ENCODE data around the gene QRICH1. TPM values are rescaled to one million over a fixed set of nuclear protein-coding genes. Genes with fewer than 3 reads are reported as not detected.

QRICH1 gene
- total RNA-seq, 1 donor, result 75.3 TPM

- DNase-seq (ENCODE audit: low read depth), result peak; percentile 84
- TF ChIP-seq CTCF (IDR thresholded peaks at IDR 0.05; ENCODE audit: insufficient read depth, low read length), result peak; percentile 7
- peak within 1 kb of the TSS; percentile 92 for H3K4me3 ChIP-seq (ENCODE audit: low read depth, low read length)
Measured at GRCh38 chr3:49132437-49133225, 38.8 kb upstream of the QRICH1 start, which contains the start of gene LAMB2. Gene LAMB2 (minus strand): TSS chr3:49133050. CDS start chr3:49132867, 183 bp downstream.

GRCh38 chr3:49132073-49132436 is 38.2 kb upstream of the QRICH1 start:
- TF ChIP-seq CTCF (IDR thresholded peaks at IDR 0.05; ENCODE audit: insufficient read depth, low read length), result no peak
- H3K4me3 ChIP-seq (ENCODE audit: low read depth, low read length), result peak overlapping the region; percentile 92
- no peak for DNase-seq (ENCODE audit: low read depth)

- no peak for DNase-seq (ENCODE audit: low read depth)
- TF ChIP-seq CTCF (IDR thresholded peaks at IDR 0.05; ENCODE audit: insufficient read depth, low read length), result no peak
- peak overlapping the region; percentile 92 for H3K4me3 ChIP-seq (ENCODE audit: low read depth, low read length)
Measured at GRCh38 chr3:49131576-49131975, 37.7 kb upstream of the QRICH1 start.

- TF ChIP-seq CTCF (IDR thresholded peaks at IDR 0.05; ENCODE audit: insufficient read depth, low read length), result no peak
- DNase-seq (ENCODE audit: low read depth), result no peak
- H3K4me3 ChIP-seq (ENCODE audit: low read depth, low read length), result peak overlapping the region; percentile 92
Measured at GRCh38 chr3:49131040-49131439, 37.2 kb upstream of the QRICH1 start.

GRCh38 chr3:49124991-49125670 is 31.3 kb upstream of the QRICH1 start:
- DNase-seq (ENCODE audit: low read depth), result no peak
- H3K4me3 ChIP-seq (ENCODE audit: low read depth, low read length), result no peak overlapping the region
- no peak for TF ChIP-seq CTCF (IDR thresholded peaks at IDR 0.05; ENCODE audit: insufficient read depth, low read length)

GRCh38 chr3:49124203-49124602 is 30.3 kb upstream of the QRICH1 start:
- TF ChIP-seq CTCF (IDR thresholded peaks at IDR 0.05; ENCODE audit: insufficient read depth, low read length), result no peak
- no peak for DNase-seq (ENCODE audit: low read depth)
- no peak overlapping the region for H3K4me3 ChIP-seq (ENCODE audit: low read depth, low read length)
